Natural killer cell (primary cell): ENCODE measurements around the gene AP1B1. TPM values are rescaled to one million over a fixed set of nuclear protein-coding genes. Genes with fewer than 3 reads are reported as not detected.

Experiments used
- ATAC-seq, 3 donors: fragments of 150-1000 bp in 2 of 3; fragments of 200-7000 bp in 1 of 3; cut with Tn5 transposase; 1 replicate in 1 of 3; 2 replicates in 2 of 3; pipeline ENCODE4 v1.10.0; 2021; ENCODE audit warnings: mild to moderate bottlenecking in 2 of 3, moderate library complexity in 2 of 3
- DNase-seq, 2 donors: peaks; one replicate each; pipeline versions ENCODE4 v3.0.0 to v3.0.0-alpha.2; 2013 to 2021; ENCODE audit warnings: mixed read lengths in 1 of 2
- H3K27ac ChIP-seq: one replicate; pipeline ENCODE4 v1.5.1; 2013; ENCODE audit warnings: mild to moderate bottlenecking, low read length
- H3K27me3 ChIP-seq: one replicate; pipeline ENCODE4 v1.6.1; 2013; ENCODE audit warnings: low read length; ENCODE audit not compliant: control insufficient read depth, insufficient read depth
- H3K36me3 ChIP-seq: one replicate; pipeline ENCODE4 v1.6.1; 2013; ENCODE audit warnings: low read length; ENCODE audit not compliant: control insufficient read depth, insufficient read depth
- H3K4me1 ChIP-seq: one replicate; pipeline ENCODE4 v1.6.1; 2013; ENCODE audit warnings: low read length; ENCODE audit not compliant: control insufficient read depth, insufficient read depth
- H3K4me3 ChIP-seq: one replicate; pipeline ENCODE4 v1.5.1; 2013; ENCODE audit warnings: low read length
- H3K9me3 ChIP-seq: one replicate; pipeline ENCODE4 v1.6.1; 2013; ENCODE audit warnings: low read length; ENCODE audit not compliant: control insufficient read depth, insufficient read depth
- H3K27ac Mint-ChIP-seq, 2 donors: one replicate each; pipeline ENCODE4 v1.8.0; 2022; ENCODE audit warnings: mild to moderate bottlenecking in 2 of 2, mixed read lengths in 2 of 2, moderate library complexity in 1 of 2
- H3K27me3 Mint-ChIP-seq, 2 donors: one replicate each; pipeline ENCODE4 v1.8.0; 2022; ENCODE audit warnings: low read depth in 2 of 2, mixed read lengths in 2 of 2
- H3K36me3 Mint-ChIP-seq: one replicate; pipeline ENCODE4 v1.8.0; 2022; ENCODE audit warnings: mixed read lengths
- H3K4me1 Mint-ChIP-seq, 2 donors: one replicate each; pipeline ENCODE4 v1.8.0; 2022; ENCODE audit warnings: mixed read lengths in 2 of 2
- H3K4me3 Mint-ChIP-seq: one replicate; pipeline ENCODE4 v1.8.0; 2022; ENCODE audit warnings: mild to moderate bottlenecking, moderate library complexity, mixed read lengths
- H3K9me3 Mint-ChIP-seq, 2 donors: one replicate each; pipeline ENCODE4 v1.8.0; 2022; ENCODE audit warnings: mixed read lengths in 2 of 2
- WGBS: methylation state at CpG from one replicate; pipeline ENCODE4 v1.1.7; 2013; ENCODE audit warnings: missing lambda C conversion rate; ENCODE audit not compliant: insufficient coverage; 5-methylcytosine and 5-hydroxymethylcytosine counted together
- intact Hi-C: fragments of 100-400 bp; cut with micrococcal nuclease; formaldehyde crosslinking; loops from one replicate; pipeline ENCODE4 v1.14.2; 2022
- total RNA-seq, 4 donors: library from RNA; stranded (reverse); fragments of 120-200 nt in 1 of 4; gene quantifications; one replicate each; pipeline versions ENCODE4 v1.2.3 to v1.2.4, GENCODE V29; 2013 to 2022
- TF ChIP-seq, protein P1 (sequence below): fragments of 200-600 bp; IDR thresholded peaks from one replicate; pipeline ENCODE4 v1.8.0; 2022; ENCODE audit warnings: antibody characterized with exemption

AP1B1 gene
- total RNA-seq, 3 donors from 2014 or later (not counting 1 experiment from before 2014, with no cell fraction given), result 54.0 to 56.1 (median 54.3) TPM

DNA sequence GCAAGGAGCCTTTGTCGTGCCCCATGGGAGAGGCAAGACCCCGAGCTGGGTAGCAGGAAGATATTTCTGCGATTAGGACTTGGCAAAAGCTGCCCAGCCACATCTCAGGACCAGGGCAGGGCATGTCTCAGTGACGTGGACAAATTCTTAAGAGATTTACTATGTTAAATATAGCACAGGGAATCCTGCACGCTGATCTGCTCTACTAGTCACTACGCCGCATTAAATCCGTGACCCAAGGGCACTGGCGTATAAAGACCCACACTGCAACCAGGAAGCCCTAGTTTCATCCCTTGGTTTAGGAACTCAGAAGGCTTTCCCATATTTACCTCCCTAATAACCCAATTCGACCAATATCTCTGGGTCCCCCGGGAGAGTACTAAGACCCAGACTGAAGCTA is 35.1 kb downstream of the AP1B1 start:
- Histone ChIP-seq H3K9me3 (no peaks in the 10 kb centered on the region), H3K4me1 (no peaks in the 10 kb centered on the region), H3K36me3 (peaks cover 84% of the 10 kb centered on the region), H3K27me3 (no peaks in the 10 kb centered on the region), H3K4me3 (no peak overlapping the region), H3K27ac (no peak overlapping the region)
- H3K4me1 Mint-ChIP-seq, result no peaks in the 10 kb centered on the region
- ATAC-seq (no peak), DNase-seq (no peak)
- 97% methylated on average over 11 of the region's 11 CpGs for WGBS
- H3K27ac Mint-ChIP-seq, result no peak overlapping the region
- H3K9me3 Mint-ChIP-seq, result no peaks in the 10 kb centered on the region
- no peaks in the 10 kb centered on the region for H3K27me3 Mint-ChIP-seq
- H3K4me3 Mint-ChIP-seq, result no peak overlapping the region
- H3K36me3 Mint-ChIP-seq, result peaks cover 7% of the 10 kb centered on the region
- TF ChIP-seq, protein P1, sequence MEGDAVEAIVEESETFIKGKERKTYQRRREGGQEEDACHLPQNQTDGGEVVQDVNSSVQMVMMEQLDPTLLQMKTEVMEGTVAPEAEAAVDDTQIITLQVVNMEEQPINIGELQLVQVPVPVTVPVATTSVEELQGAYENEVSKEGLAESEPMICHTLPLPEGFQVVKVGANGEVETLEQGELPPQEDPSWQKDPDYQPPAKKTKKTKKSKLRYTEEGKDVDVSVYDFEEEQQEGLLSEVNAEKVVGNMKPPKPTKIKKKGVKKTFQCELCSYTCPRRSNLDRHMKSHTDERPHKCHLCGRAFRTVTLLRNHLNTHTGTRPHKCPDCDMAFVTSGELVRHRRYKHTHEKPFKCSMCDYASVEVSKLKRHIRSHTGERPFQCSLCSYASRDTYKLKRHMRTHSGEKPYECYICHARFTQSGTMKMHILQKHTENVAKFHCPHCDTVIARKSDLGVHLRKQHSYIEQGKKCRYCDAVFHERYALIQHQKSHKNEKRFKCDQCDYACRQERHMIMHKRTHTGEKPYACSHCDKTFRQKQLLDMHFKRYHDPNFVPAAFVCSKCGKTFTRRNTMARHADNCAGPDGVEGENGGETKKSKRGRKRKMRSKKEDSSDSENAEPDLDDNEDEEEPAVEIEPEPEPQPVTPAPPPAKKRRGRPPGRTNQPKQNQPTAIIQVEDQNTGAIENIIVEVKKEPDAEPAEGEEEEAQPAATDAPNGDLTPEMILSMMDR, result no peak
- intact Hi-C loops, result no loop called here

DNA sequence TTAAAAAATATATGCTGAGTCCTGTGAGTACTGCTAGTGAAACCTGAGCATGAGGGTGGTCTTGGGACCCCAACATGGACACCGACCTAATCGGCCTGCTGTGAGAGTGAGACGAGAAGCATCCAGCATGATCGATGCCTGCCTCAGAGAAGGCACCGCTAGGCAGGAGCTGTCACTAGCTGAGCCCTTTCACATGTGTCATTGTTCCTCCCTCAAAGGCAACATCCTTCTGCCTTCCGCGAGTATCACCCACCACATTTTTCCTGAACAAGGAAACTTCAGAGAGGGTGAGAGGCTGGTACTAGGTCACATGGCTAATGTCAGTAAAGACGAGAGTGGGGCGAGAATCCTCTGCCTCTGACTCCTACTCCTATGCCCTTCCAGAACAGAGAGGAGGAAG is 35.6 kb downstream of the AP1B1 start:
- no peak for ATAC-seq
- Mint-ChIP-seq H3K27ac (no peak overlapping the region), H3K4me1 (no peaks in the 10 kb centered on the region), H3K27me3 (no peaks in the 10 kb centered on the region), H3K4me3 (no peak overlapping the region), H3K9me3 (no peaks in the 10 kb centered on the region), H3K36me3 (peaks cover 8% of the 10 kb centered on the region)
- TF ChIP-seq, protein P1, result no peak
- Histone ChIP-seq H3K4me1 (no peaks in the 10 kb centered on the region), H3K9me3 (no peaks in the 10 kb centered on the region), H3K27me3 (no peaks in the 10 kb centered on the region), H3K27ac (no peak overlapping the region), H3K36me3 (peaks cover 84% of the 10 kb centered on the region), H3K4me3 (no peak overlapping the region)
- WGBS, result 92% methylated on average over 7 of the region's 9 CpGs
- intact Hi-C loops, result no loop called here
- DNase-seq, result no peak

- WGBS, result 98% methylated on average over 9 of the region's 9 CpGs
Observed at GRCh38 chr22:29351891-29352290, 36.5 kb downstream of the AP1B1 start.

DNA sequence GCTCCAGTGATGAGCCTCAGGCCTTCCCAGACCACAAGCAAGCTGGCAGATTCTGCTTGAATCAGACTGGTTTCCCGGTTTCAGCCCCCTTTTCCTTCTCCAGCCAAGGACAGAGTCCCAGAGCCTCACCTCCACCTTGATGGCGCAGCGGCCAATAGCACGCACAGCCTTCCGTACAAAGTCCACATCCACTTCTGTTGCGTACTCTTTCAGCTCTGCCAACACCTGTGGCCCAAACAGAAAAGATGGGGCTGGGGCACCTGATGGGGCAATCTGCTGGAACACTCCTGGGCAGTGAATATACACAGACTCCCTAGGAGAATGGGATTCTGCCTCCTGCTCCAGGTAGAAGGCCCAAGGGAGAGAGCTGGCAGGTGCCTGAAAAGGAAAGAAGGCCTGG is 37.3 kb downstream of the AP1B1 start:
- H3K27me3 ChIP-seq, result no peaks in the 10 kb centered on the region
- Mint-ChIP-seq H3K36me3 (peaks cover 8% of the 10 kb centered on the region), H3K27ac (no peak overlapping the region), H3K4me1 (no peaks in the 10 kb centered on the region), H3K4me3 (no peak overlapping the region), H3K27me3 (no peaks in the 10 kb centered on the region), H3K9me3 (no peaks in the 10 kb centered on the region)
- WGBS, result 97% methylated on average over 6 of the region's 6 CpGs
- no peaks in the 10 kb centered on the region for H3K4me1 ChIP-seq
- DNase-seq (no peak), ATAC-seq (no peak)
- no peak overlapping the region for H3K27ac ChIP-seq
- peaks cover 97% of the 10 kb centered on the region for H3K36me3 ChIP-seq
- intact Hi-C loops, result no loop called here
- no peak overlapping the region for H3K4me3 ChIP-seq
- no peaks in the 10 kb centered on the region for H3K9me3 ChIP-seq
- TF ChIP-seq, protein P1, result no peak

More at GRCh38 chr22:29351891-29352290, 36.5 kb downstream of the AP1B1 start:
- H3K27ac Mint-ChIP-seq, result no peak overlapping the region
- no peak for DNase-seq
- H3K36me3 Mint-ChIP-seq, result peaks cover 8% of the 10 kb centered on the region
- no peak overlapping the region for H3K4me3 Mint-ChIP-seq
- no peaks in the 10 kb centered on the region for H3K27me3 Mint-ChIP-seq
- H3K9me3 ChIP-seq, result no peaks in the 10 kb centered on the region
- intact Hi-C loops, result no loop called here
- no peak for ATAC-seq
- no peak overlapping the region for H3K27ac ChIP-seq
- H3K4me3 ChIP-seq, result no peak overlapping the region
- H3K4me1 Mint-ChIP-seq, result no peaks in the 10 kb centered on the region
- no peaks in the 10 kb centered on the region for H3K27me3 ChIP-seq
- H3K9me3 Mint-ChIP-seq, result no peaks in the 10 kb centered on the region
- no peaks in the 10 kb centered on the region for H3K4me1 ChIP-seq
- TF ChIP-seq, protein P1, result no peak
- peaks cover 93% of the 10 kb centered on the region for H3K36me3 ChIP-seq
